Stimulated activated CD4-positive, alpha-beta T cell treated with anti-CD3 and anti-CD28 coated beads, TNF-alpha, amount 100 ng/mL, for 4 hours (primary cell): ENCODE measurements around the gene FBXL13.
"Not testable (repeated sequence)": the region's sequence is repeated elsewhere in the genome, so short reads cannot be mapped to it uniquely, and the experiment has no call there.

Source experiments
- DNase-seq, 3 experiments: peaks; one replicate each; pipeline ENCODE4 v3.0.0-alpha.2; 2020; ENCODE audit warnings: low read depth in 3 of 3

The FBXL13 gene

DNA sequence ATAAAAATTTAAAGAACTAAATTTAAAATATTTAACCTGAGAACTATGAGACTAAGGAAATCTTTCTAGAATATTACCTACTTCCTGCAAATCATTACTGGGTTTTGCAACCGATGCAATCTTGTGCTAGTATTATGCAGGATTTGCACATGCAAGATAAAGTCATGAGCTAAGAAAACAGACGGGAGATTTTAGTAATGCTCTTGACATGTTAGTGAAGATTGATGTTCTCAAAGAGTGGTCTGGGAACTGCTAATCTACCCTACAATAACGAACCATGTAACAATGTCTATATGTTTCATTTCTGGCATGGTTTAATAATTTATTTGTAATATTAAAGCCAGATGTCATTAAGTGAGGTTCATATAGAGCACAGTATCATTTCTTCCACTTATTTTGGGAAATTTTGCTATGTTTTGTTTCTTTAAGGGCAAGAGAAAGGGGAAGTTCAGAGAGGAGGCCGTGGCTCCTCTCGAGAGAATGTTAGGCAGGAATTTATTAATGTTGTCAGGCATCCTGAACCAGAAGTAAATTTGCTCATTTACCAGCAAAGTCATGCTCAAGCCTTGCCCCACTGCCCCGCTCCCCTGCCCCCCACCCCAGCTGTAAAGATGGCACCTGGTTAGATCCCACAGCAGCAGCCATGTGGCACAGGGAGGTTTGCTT is 139.0 kb downstream of the FBXL13 start:
- DNase-seq, result no peak

- no peak for DNase-seq
Measured at GRCh38 chr7:102934701-102935100, 139.9 kb downstream of the FBXL13 start.

- no peak for DNase-seq
Measured at GRCh38 chr7:102934239-102934638, 140.4 kb downstream of the FBXL13 start.

DNA sequence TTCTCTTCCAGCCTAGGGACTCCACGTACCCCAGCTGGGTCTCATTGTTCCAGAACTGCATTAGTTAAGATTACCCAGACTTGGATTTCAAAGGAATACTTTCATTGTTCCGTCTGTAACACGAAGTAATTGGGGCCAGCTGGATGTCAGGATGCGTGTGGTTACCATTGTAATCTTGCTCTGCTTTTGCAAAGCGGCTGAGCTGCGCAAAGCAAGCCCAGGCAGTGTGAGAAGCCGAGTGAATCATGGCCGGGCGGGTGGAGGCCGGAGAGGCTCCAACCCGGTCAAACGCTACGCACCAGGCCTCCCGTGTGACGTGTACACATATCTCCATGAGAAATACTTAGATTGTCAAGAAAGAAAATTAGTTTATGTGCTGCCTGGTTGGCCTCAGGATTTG is 140.8 kb downstream of the FBXL13 start:
- DNase-seq, result no peak

- DNase-seq, result no peak
Measured at GRCh38 chr7:102931757-102932156, 142.8 kb downstream of the FBXL13 start.

- DNase-seq, result no peak
Measured at GRCh38 chr7:102927312-102927933, 147.2 kb downstream of the FBXL13 start.

GRCh38 chr7:102926783-102927140 is 147.8 kb downstream of the FBXL13 start:
- DNase-seq, result no peak

GRCh38 chr7:102925976-102926782 is 148.4 kb downstream of the FBXL13 start:
- DNase-seq, result no peak

GRCh38 chr7:102918845-102919244 is 155.8 kb downstream of the FBXL13 start:
- DNase-seq, result no peak

DNA sequence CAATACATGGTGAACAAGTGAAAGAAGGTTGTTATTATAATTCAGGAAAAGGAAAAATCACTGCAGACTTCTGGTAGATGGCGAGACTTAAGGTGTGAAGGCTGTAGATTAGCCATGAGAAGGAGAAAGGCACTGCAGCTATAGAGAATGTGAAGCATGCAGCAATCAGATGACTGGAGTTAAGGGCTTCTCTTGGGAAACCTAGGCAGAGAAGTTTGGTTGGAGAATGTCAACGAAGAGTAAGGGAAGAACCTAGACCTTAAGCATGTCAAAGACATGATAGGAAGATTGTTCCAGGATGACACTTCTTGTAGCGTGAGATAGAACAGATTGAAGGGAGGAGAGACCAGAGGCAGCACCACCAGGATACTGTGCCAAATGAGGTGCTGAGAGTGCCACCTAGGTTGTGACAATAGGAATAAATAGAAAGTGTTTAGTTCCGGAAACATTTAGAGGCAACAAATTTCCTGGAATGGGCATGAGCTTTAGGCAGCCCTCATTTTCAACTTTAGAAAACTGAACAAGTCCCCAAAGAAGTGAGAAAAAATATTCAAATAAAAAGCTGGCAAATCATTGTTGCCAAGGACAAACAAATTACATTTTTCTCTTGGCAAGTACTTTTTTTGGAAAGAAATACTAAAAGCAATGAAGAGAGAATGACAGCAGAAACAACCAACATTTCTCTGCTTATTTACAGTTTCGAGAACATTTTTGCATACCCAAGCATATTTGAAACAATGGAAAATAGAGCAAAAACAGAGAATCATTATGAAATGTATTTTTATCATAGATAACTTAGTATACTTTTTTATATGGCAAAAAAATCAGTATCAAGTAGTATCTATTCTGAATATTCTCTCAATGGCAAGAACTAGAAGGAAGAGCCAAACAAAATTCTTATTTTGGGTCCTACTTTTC is 156.9 kb downstream of the FBXL13 start:
- DNase-seq, result no peak

- DNase-seq, result no peak
Measured at GRCh38 chr7:102916881-102917280, 157.7 kb downstream of the FBXL13 start.

DNA sequence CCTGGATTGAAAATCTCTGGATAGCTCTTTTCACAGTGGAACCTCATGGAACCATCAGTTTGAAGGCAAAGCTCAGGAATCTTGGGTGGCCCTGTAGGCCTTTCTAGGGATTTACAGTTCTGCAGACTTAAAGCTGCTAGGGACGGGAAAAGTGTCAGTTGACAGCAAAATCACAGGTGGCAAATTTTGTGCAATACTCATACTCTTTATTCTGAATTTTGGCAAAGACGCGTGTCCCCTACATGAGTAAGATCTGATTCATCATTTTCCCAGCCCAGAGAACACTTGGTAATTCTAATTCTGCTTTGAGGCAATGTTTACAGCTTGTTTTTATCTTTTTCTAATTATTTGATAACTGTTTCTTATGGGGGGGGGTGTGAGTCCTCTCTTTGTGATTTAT is 158.2 kb downstream of the FBXL13 start:
- no peak for DNase-seq

GRCh38 chr7:102914585-102914984 is 160.0 kb downstream of the FBXL13 start:
- DNase-seq, result no peak

GRCh38 chr7:102913826-102914225 is 160.8 kb downstream of the FBXL13 start:
- no peak for DNase-seq

DNA sequence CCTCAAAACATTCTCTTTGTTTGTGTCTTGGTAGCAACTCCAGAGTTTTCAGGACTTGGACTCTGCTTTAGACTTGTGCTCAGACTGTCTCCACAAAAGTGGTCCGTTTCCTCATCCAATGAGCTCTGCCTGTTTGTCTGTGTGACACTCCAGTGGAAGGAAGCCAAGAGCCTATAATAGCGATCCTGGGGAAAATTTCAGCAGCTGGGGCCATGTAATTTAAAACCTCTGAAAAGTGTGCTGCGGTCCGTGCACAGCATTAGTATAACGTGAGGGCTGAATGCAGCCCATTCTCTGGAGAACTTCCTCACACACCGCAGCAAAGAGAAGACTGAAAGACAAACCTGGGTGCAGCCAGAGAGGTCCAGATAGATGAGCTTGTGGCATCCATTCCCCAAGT is 161.9 kb downstream of the FBXL13 start, which contains the start of gene LRRC17:
TSS of gene LRRC17 (plus strand) at position 259 of the 400 bp plus-strand sequence. CDS start 20,914 bp downstream, outside the sequence.
- DNase-seq, result no peak

DNA sequence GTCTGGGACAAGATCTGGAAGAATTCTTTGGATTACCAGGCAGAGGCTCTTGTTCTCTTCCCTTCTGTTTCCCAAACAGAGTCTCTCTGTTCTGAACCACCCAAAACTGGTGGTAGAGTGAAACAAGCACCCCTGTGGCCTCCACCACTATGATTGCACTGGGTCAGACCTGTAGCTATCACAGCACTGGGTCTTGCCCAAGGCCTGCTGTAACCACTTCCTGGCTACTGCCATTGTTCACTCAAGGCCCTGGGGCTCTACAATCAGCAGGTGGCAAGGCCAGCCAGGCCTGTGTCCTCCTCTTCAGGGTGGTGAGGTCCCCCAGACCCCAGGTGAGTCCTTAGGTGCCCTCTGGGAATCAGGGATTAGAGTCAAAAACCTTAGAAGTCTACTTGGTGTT is 165.9 kb downstream of the FBXL13 start:
- no peak for DNase-seq

DNA sequence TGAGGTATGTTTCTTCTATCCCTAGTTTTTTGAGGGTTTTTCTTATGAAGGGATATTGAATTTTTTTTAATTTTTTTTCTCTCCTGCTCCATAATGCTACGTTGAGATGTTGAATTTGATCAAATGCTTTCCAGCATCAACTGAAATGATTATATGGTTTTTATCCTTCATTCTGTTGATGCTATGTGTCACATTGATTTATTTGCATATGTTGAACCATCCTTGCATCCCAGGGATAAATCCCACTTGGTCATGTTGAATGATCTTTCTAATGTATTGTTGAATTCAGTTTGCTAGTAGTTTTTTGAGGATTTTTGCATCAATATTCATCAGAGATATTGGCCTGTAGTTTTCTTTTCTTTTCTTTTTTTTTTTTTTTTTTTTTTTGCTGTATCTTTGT is 171.0 kb downstream of the FBXL13 start:
- not testable (repeated sequence) for DNase-seq

DNA sequence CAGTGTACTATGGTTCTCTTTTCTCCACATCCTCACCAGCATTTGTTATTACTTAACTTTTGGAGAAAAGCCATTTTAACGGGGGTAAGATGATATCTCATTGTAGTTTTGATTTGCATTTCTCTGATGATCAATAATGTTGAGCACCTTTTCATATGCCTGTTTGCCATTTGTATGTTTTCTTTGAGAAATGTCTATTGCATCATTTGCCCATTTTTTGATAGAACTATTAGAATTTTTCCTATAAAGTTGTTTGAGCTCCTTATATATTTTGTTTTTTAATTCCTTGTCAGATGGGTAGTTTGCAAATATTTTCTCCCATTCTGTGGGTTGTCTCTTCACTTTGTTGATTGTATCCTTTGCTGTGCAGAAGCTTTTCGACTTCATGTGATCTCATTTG is 172.5 kb downstream of the FBXL13 start:
- not testable (repeated sequence) for DNase-seq

DNA sequence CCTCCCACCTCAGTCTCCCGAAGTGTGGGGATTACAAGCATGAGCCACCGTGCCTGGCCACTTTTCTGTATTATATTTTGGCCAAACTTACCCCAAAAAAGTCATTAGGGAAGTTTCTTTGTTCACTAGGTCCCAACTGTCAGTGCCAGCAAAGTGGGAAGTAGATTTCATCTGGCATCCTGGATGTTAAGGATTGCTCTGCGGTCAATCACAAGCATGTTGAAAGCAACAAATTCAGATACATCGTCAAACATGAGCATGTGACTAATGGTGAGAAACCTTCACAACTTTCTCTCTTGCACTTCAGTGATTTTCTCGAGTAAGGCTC is 176.1 kb downstream of the FBXL13 start:
- DNase-seq, result no peak

GRCh38 chr7:102897856-102898531 is 176.6 kb downstream of the FBXL13 start:
- no peak for DNase-seq

GRCh38 chr7:102897211-102897631 is 177.4 kb downstream of the FBXL13 start:
- no peak for DNase-seq
